HL-60 (cell line): ENCODE measurements around the gene SRRM3.

Experiments used
- POLR2AphosphoS5 ChIP-seq: IDR thresholded peaks from 2 replicates; pipeline ENCODE4 v1.6.1; 2012; ENCODE audit warnings: low read depth
- SPI1 ChIP-seq: IDR thresholded peaks from 2 replicates; pipeline ENCODE4 v1.6.1; 2012; ENCODE audit warnings: low read depth, mild to moderate bottlenecking, borderline replicate concordance

- TF ChIP-seq SPI1 (no peak), POLR2AphosphoS5 (no peak)
Observed at GRCh38 chr7:76211216-76211615, 9.5 kb downstream of the SRRM3 start.
